DND-41 (cell line): ENCODE data around the gene DIAPH3.
"Not testable (repeated sequence)": the region's sequence is repeated elsewhere in the genome, so short reads cannot be mapped to it uniquely, and the experiment has no call there.

Source experiments
- ATAC-seq: fragments of 200-7000 bp; cut with Tn5 transposase; 3 replicates; pipeline ENCODE4 v1.9.1; 2021; ENCODE audit warnings: low read depth; ENCODE audit not compliant: insufficient read depth
- DNase-seq: peaks from one replicate; pipeline ENCODE4 v3.0.0-alpha.2; 2020
- H2AFZ ChIP-seq: 2 replicates; pipeline ENCODE4 v1.6.0; 2012; ENCODE audit warnings: low read depth, low read length
- H3K27ac ChIP-seq: 2 replicates; pipeline ENCODE4 v1.5.1; 2012; ENCODE audit warnings: low read length, inconsistent platforms
- H3K27me3 ChIP-seq: fragments of 200-600 bp; sonication (generic); 2 replicates; pipeline ENCODE4 v1.6.0; 2012; ENCODE audit warnings: low read length, mild to moderate bottlenecking, inconsistent platforms; ENCODE audit not compliant: insufficient read depth, poor library complexity
- H3K36me3 ChIP-seq: 2 replicates; pipeline ENCODE4 v1.5.1; 2012; ENCODE audit warnings: low read length, inconsistent platforms; ENCODE audit not compliant: insufficient read depth
- H3K4me1 ChIP-seq: 2 replicates; pipeline ENCODE4 v1.5.1; 2012; ENCODE audit warnings: mild to moderate bottlenecking, low read length; ENCODE audit not compliant: insufficient read depth
- H3K4me2 ChIP-seq: 2 replicates; pipeline ENCODE4 v1.6.0; 2012; ENCODE audit warnings: mild to moderate bottlenecking, moderate library complexity, low read length, inconsistent platforms; ENCODE audit not compliant: insufficient read depth
- H3K4me3 ChIP-seq, 2 experiments: fragments of 200-600 bp in 1 of 2; shearing (Covaris generic) in 1 of 2; 2 replicates each; pipeline ENCODE4 v1.5.1; 2012 to 2016; ENCODE audit warnings: inconsistent platforms in 2 of 2, low read length in 2 of 2, mild to moderate bottlenecking in 2 of 2, low read depth in 1 of 2, moderate library complexity in 1 of 2
- H3K79me2 ChIP-seq: 2 replicates; pipeline ENCODE4 v1.6.0; 2012; ENCODE audit warnings: low read length, inconsistent platforms; ENCODE audit not compliant: insufficient read depth
- H3K9ac ChIP-seq: 2 replicates; pipeline ENCODE4 v1.6.0; 2012; ENCODE audit warnings: low read depth, mild to moderate bottlenecking, inconsistent platforms, low read length, moderate library complexity
- H3K9me3 ChIP-seq: 2 replicates; pipeline ENCODE4 v1.5.1; 2012; ENCODE audit warnings: low read length, moderate library complexity, mild to moderate bottlenecking, inconsistent platforms; ENCODE audit not compliant: insufficient read depth, severe bottlenecking
- H4K20me1 ChIP-seq: 2 replicates; pipeline ENCODE4 v1.6.0; 2012; ENCODE audit warnings: low read length; ENCODE audit not compliant: insufficient read depth
- CTCF ChIP-seq: IDR thresholded peaks from 2 replicates; pipeline ENCODE4 v1.5.1; 2012; ENCODE audit warnings: borderline replicate concordance, low read length, moderate library complexity, mild to moderate bottlenecking; ENCODE audit not compliant: poor library complexity, severe bottlenecking; ENCODE audit errors: extremely low read depth
- EZH2 ChIP-seq: IDR thresholded peaks from 3 replicates; pipeline ENCODE4 v1.6.1; 2012; ENCODE audit warnings: borderline replicate concordance, low read depth, mild to moderate bottlenecking, moderate library complexity, low read length, inconsistent platforms; ENCODE audit not compliant: severe bottlenecking

DIAPH3 gene

GRCh38 chr13:60093425-60094019 lies 70.2 kb downstream of the DIAPH3 start:
- Histone ChIP-seq H2AFZ (no peak overlapping the region), H4K20me1 (no peaks in the 10 kb centered on the region; the same call in 1 of the 2 replicates), H3K36me3 (peaks cover 51% of the 10 kb centered on the region; the same call in 1 of the 2 replicates), H3K27ac (no peak overlapping the region), H3K4me3 (no peak overlapping the region), H3K27me3 (no peaks in the 10 kb centered on the region), H3K79me2 (peaks cover 19% of the 10 kb centered on the region), H3K4me2 (no peak overlapping the region), H3K9me3 (no peaks in the 10 kb centered on the region), H3K4me1 (no peaks in the 10 kb centered on the region), H3K9ac (no peak overlapping the region)
- DNase-seq (no peak), ATAC-seq (no peak)
- TF ChIP-seq EZH2 (no peak), CTCF (no peak)

GRCh38 chr13:60091573-60091972 lies 72.2 kb downstream of the DIAPH3 start:
- no peak overlapping the region for H2AFZ ChIP-seq
- no peak overlapping the region for H3K9ac ChIP-seq
- H3K9me3 ChIP-seq, result no peaks in the 10 kb centered on the region
- no peak for DNase-seq
- no peak overlapping the region for H3K27ac ChIP-seq
- peaks cover 7% of the 10 kb centered on the region; the same call in 1 of the 2 replicates for H3K79me2 ChIP-seq
- no peak overlapping the region for H3K4me2 ChIP-seq
- TF ChIP-seq EZH2, result no peak
- TF ChIP-seq CTCF, result no peak
- H3K27me3 ChIP-seq, result no peaks in the 10 kb centered on the region
- peaks cover 38% of the 10 kb centered on the region; the same call in 1 of the 2 replicates for H3K36me3 ChIP-seq
- ATAC-seq, result no peak
- H4K20me1 ChIP-seq, result no peaks in the 10 kb centered on the region; the same call in 1 of the 2 replicates
- H3K4me1 ChIP-seq, result no peaks in the 10 kb centered on the region
- no peak overlapping the region for H3K4me3 ChIP-seq

- H4K20me1 ChIP-seq, result no peaks in the 10 kb centered on the region
- peaks cover 7% of the 10 kb centered on the region; the same call in 1 of the 2 replicates for H3K79me2 ChIP-seq
- H3K27ac ChIP-seq, result no peak overlapping the region
- DNase-seq, result no peak
- H3K36me3 ChIP-seq, result peaks cover 38% of the 10 kb centered on the region; the same call in 1 of the 2 replicates
- no peak overlapping the region for H3K4me2 ChIP-seq
- H3K9ac ChIP-seq, result no peak overlapping the region
- no peaks in the 10 kb centered on the region for H3K9me3 ChIP-seq
- no peak for TF ChIP-seq EZH2
- no peak for TF ChIP-seq CTCF
- no peaks in the 10 kb centered on the region for H3K4me1 ChIP-seq
- H3K4me3 ChIP-seq, result no peak overlapping the region
- no peak for ATAC-seq
- H3K27me3 ChIP-seq, result no peaks in the 10 kb centered on the region
- no peak overlapping the region for H2AFZ ChIP-seq
These were observed 73.2 kb downstream of the DIAPH3 start for GRCh38 chr13:60090574-60090973.

- not testable (repeated sequence) for H3K27me3 ChIP-seq, H3K4me3 ChIP-seq, H2AFZ ChIP-seq, H3K36me3 ChIP-seq, H3K9ac ChIP-seq, ATAC-seq, H4K20me1 ChIP-seq, H3K27ac ChIP-seq, H3K4me2 ChIP-seq, H3K4me1 ChIP-seq, H3K9me3 ChIP-seq, DNase-seq
- H3K79me2 ChIP-seq, result peaks cover 14% of the 10 kb centered on the region; the same call in 1 of the 2 replicates
These were observed 79.9 kb downstream of the DIAPH3 start for GRCh38 chr13:60083780-60084179.
